Cardiac muscle cell (in vitro differentiated cells and primary cell): Measurements from ENCODE around the gene ST8SIA5. TPM values are rescaled to one million over a fixed set of nuclear protein-coding genes. Genes with fewer than 3 reads are reported as not detected.
A peak's percentile ranks its signal among the peaks of the same experiment; 100 is the strongest.

ENCODE experiments used
- DNase-seq, 2 donors: peaks; one replicate each; pipeline versions ENCODE4 v3.0.0 to v3.0.0-alpha.2; 2010 to 2017; ENCODE audit warnings: low read depth in 1 of 2, low spot score in 1 of 2
- H3K27ac ChIP-seq: fragments of 200-600 bp; sonication (generic); 2 replicates; pipeline ENCODE4 v1.5.1; 2016
- H3K27me3 ChIP-seq: fragments of 200-600 bp; sonication (generic); 2 replicates; pipeline ENCODE4 v1.6.0; 2016; ENCODE audit warnings: control low read depth
- H3K36me3 ChIP-seq: fragments of 200-600 bp; sonication (generic); 2 replicates; pipeline ENCODE4 v1.5.1; 2016; ENCODE audit warnings: control low read depth
- H3K4me1 ChIP-seq: fragments of 200-600 bp; sonication (generic); 2 replicates; pipeline ENCODE4 v1.8.1; 2017; ENCODE audit warnings: low read depth, mild to moderate bottlenecking, mixed run types
- H3K4me3 ChIP-seq: fragments of 200-600 bp; sonication (generic); 2 replicates; pipeline ENCODE4 v1.5.1; 2016; ENCODE audit warnings: mild to moderate bottlenecking
- H3K9me3 ChIP-seq: fragments of 200-600 bp; sonication (generic); 2 replicates; pipeline ENCODE4 v1.5.1; 2017; ENCODE audit warnings: low read depth, mild to moderate bottlenecking, control low read depth
- polyA plus RNA-seq: library from polyadenylated mRNA; unstranded; fragments of >200 nt; fragmentation: Nextera tagmentation; extraction: Ambion mirVana; gene quantifications from 2 replicates; pipeline ENCODE4 v1.2.1, GENCODE V29; 2016
- total RNA-seq: library from RNA; depleted of rRNA; stranded (reverse); fragments of >200 nt; gene quantifications from 2 replicates; pipeline ENCODE4 v1.2.3, GENCODE V29; 2016
- TF ChIP-seq, protein P1 (sequence below): IDR thresholded peaks from 2 replicates; pipeline ENCODE4 v1.5.1; 2012; ENCODE audit warnings: low read depth, mild to moderate bottlenecking, low read length

The ST8SIA5 gene
- total and polyA plus RNA-seq, 2 experiments from 2014 or later: 0.83 TPM; not detected in 1

DNA sequence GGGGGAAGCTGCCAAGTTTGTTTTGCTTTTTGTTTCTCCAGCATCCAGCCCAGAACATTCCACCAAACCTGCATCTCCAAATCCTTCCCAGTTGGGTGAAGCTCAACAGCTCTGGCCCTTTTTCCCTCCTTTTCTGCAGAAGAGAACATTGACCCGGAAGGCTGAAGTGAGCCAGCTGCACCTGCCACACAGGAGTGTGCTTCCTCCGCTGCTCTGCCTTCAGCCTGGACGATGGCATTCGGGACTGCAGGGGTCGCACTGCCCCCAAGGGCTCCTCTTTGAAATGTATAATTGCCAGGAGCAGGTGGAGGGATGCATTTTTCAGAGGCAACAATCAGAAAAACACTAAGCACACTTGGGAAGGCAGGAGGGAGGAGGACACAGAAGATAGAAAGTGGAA is 41.8 kb downstream of the ST8SIA5 start:
- TF ChIP-seq, protein P1, sequence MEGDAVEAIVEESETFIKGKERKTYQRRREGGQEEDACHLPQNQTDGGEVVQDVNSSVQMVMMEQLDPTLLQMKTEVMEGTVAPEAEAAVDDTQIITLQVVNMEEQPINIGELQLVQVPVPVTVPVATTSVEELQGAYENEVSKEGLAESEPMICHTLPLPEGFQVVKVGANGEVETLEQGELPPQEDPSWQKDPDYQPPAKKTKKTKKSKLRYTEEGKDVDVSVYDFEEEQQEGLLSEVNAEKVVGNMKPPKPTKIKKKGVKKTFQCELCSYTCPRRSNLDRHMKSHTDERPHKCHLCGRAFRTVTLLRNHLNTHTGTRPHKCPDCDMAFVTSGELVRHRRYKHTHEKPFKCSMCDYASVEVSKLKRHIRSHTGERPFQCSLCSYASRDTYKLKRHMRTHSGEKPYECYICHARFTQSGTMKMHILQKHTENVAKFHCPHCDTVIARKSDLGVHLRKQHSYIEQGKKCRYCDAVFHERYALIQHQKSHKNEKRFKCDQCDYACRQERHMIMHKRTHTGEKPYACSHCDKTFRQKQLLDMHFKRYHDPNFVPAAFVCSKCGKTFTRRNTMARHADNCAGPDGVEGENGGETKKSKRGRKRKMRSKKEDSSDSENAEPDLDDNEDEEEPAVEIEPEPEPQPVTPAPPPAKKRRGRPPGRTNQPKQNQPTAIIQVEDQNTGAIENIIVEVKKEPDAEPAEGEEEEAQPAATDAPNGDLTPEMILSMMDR: no peak
- no peak overlapping the region for H3K4me3 ChIP-seq
- no peak overlapping the region for H3K27ac ChIP-seq
- peaks cover 8% of the 10 kb centered on the region for H3K27me3 ChIP-seq
- no peak for DNase-seq
- no peaks in the 10 kb centered on the region for H3K9me3 ChIP-seq
- H3K4me1 ChIP-seq: peaks cover 28% of the 10 kb centered on the region
- no peaks in the 10 kb centered on the region for H3K36me3 ChIP-seq

DNA sequence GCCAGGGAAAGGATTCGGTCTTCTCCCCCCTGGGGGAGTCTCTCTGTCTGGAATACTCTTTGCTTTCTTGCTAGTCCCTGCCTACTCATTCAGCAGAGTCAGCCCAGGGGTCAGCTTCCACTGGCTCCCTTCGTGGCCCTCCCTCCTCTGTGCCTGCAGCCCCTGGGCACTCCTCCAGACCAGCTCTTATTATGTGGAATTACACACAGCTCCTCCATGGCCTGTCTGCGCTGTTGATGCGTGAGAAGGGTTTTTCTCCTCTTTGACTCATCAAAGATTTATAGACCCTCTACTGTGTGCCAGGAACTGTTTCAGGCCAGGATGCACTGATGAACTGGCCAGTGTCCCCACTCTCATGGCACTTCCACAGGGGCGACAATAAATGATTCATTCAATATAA is 44.4 kb downstream of the ST8SIA5 start:
- H3K4me3 ChIP-seq: no peak overlapping the region
- TF ChIP-seq, protein P1: no peak
- H3K9me3 ChIP-seq: no peaks in the 10 kb centered on the region
- H3K27ac ChIP-seq: peak overlapping the region; percentile 92
- H3K27me3 ChIP-seq: peaks cover 8% of the 10 kb centered on the region
- H3K4me1 ChIP-seq: peaks cover 22% of the 10 kb centered on the region
- DNase-seq: peak in 1 of 2 donors; percentile 10
- no peaks in the 10 kb centered on the region for H3K36me3 ChIP-seq

DNA sequence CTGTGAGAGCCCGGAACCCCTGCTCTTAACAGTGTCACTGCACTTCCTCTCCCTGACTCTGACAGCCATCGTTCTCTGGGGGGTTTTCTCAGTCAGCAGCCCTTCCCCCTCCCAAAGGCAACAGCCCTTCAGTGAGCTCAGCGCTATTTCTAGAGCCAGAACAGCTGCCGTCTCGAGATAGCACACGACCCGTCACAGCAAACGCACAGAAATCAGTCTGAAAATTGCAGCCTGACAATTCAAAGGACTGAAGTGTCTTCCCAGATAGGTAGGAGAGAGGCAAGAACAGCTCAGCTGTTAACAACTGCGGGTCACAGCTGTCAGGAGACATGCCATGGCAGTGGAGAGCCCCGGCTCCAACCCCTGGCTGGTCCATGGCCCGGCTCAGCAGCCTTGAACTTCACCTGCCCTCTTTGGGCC is 45.4 kb downstream of the ST8SIA5 start:
- Histone ChIP-seq H3K27ac (peak overlapping the region; percentile 92), H3K9me3 (no peaks in the 10 kb centered on the region), H3K27me3 (peaks cover 8% of the 10 kb centered on the region), H3K4me1 (peaks cover 28% of the 10 kb centered on the region), H3K4me3 (no peak overlapping the region), H3K36me3 (no peaks in the 10 kb centered on the region)
- TF ChIP-seq, protein P1: no peak
- peak in 1 of 2 donors; percentile 94 for DNase-seq

DNA sequence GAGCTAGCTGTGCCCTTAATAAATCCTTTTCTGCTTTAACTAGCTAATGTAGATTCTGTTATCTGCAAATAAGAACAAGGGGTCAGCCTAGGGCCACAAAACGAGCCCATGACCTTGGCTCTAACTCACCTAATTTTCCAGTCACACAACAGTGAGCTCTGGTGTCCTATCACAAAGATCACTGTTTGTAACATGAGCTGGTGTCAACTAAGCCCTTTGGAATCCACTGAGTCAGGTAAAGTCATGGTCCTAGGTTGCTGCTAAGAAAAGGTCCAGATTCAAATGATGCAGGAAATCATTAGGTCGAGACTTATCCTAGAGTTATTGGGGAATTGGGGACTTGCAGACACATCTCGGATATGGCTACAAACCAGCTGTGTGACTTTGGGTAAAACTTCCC is 49.9 kb downstream of the ST8SIA5 start:
- no peak overlapping the region for H3K4me3 ChIP-seq

DNA sequence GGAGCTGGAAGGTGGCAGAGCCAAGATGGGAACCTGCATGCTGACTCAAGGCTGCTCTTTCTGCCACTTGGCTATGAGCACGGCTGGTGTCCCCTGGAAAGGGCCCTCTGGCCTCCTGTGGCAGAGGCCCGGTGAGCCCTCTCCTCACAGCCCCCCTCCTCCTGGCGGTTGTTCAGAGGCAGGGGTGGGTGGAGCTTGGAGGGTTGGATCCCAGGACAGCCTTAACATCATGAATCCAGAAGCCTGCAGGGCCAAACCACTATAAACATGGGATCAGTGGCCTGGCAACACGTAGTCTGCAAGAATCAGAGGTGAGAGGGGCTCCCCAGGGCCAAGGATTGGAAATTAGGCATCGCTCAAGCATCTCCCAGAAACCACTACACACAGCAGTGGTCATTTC is 51.3 kb downstream of the ST8SIA5 start:
- Histone ChIP-seq H3K4me1 (peaks cover 13% of the 10 kb centered on the region), H3K9me3 (no peaks in the 10 kb centered on the region), H3K27me3 (no peaks in the 10 kb centered on the region), H3K4me3 (no peak overlapping the region), H3K36me3 (no peaks in the 10 kb centered on the region), H3K27ac (no peak overlapping the region)
- DNase-seq: peak in 1 of 2 donors; percentile 49
- TF ChIP-seq, protein P1: no peak

More for the DNA sequence above, 49.9 kb downstream of the ST8SIA5 start:
- Histone ChIP-seq H3K36me3 (no peaks in the 10 kb centered on the region), H3K4me1 (peaks cover 23% of the 10 kb centered on the region), H3K27ac (no peak overlapping the region), H3K27me3 (no peaks in the 10 kb centered on the region), H3K9me3 (no peaks in the 10 kb centered on the region)
- DNase-seq: no peak
- TF ChIP-seq, protein P1: no peak

DNA sequence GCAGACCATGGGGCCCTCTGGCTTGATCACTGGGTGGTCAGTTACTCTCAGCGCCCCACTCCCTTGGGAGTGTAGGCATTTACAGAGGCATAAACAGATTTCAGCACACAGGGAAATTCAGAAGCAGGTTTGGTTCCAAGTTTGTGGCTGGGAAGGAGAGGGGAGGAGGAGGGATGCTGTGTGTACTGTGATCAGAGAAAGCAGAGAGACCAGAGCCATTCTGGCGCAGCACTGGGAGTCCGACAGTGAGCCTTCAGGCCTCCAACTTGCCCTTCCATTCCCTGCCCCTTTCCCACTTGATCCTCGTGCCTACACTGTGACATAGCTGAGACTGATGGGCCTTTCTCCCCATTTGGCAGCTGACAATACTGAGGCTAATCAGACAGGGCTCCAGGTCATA is 52.0 kb downstream of the ST8SIA5 start:
- TF ChIP-seq, protein P1: no peak
- H3K4me3 ChIP-seq: no peak overlapping the region
- no peak for DNase-seq
- peaks cover 18% of the 10 kb centered on the region for H3K4me1 ChIP-seq
- no peak overlapping the region for H3K27ac ChIP-seq
- H3K27me3 ChIP-seq: no peaks in the 10 kb centered on the region
- H3K9me3 ChIP-seq: no peaks in the 10 kb centered on the region
- no peaks in the 10 kb centered on the region for H3K36me3 ChIP-seq
